GM23338 (cell line): ENCODE measurements around the gene PNPLA7. TPM values are rescaled to one million over a fixed set of nuclear protein-coding genes. Genes with fewer than 3 reads are reported as not detected.

Source experiments
- ATAC-seq: fragments of 200-7000 bp; cut with Tn5 transposase; 3 replicates; pipeline ENCODE4 v1.9.1; 2020
- DNase-seq: peaks from one replicate; pipeline ENCODE4 v3.0.0-alpha.2; 2015; ENCODE audit warnings: low spot score
- H2AFZ ChIP-seq: fragments of 200-600 bp; sonication (generic); 2 replicates; pipeline ENCODE4 v1.8.0; 2016; ENCODE audit warnings: antibody characterized with exemption, mild to moderate bottlenecking, moderate library complexity
- H3F3A ChIP-seq: fragments of 200-600 bp; sonication (generic); replicated peaks from 2 replicates; pipeline ENCODE4 v1.8.0; 2017; ENCODE audit warnings: antibody characterized with exemption, mixed run types, low read depth
- H3K27ac ChIP-seq: fragments of 200-600 bp; sonication (generic); 2 replicates; pipeline ENCODE4 v1.6.1; 2016; ENCODE audit warnings: low read depth
- H3K27me3 ChIP-seq: fragments of 200-600 bp; sonication (generic); 2 replicates; pipeline ENCODE4 v1.8.0; 2016; ENCODE audit warnings: mild to moderate bottlenecking, mixed run types, moderate library complexity; ENCODE audit not compliant: insufficient read depth
- H3K36me3 ChIP-seq: fragments of 200-600 bp; sonication (generic); 2 replicates; pipeline ENCODE4 v1.8.0; 2016; ENCODE audit warnings: mild to moderate bottlenecking; ENCODE audit not compliant: insufficient read depth
- H3K4me1 ChIP-seq: fragments of 200-600 bp; sonication (generic); 2 replicates; pipeline ENCODE4 v1.8.0; 2016; ENCODE audit warnings: mild to moderate bottlenecking, moderate library complexity; ENCODE audit not compliant: insufficient read depth
- H3K4me2 ChIP-seq: fragments of 200-600 bp; sonication (generic); 2 replicates; pipeline ENCODE4 v1.7.1; 2017; ENCODE audit warnings: mixed run types
- H3K4me3 ChIP-seq: fragments of 200-600 bp; sonication (generic); 2 replicates; pipeline ENCODE4 v1.6.1; 2016; ENCODE audit warnings: mixed run types
- H3K79me2 ChIP-seq: fragments of 200-600 bp; sonication (generic); replicated peaks from 2 replicates; pipeline ENCODE4 v1.8.0; 2017; ENCODE audit warnings: mild to moderate bottlenecking; ENCODE audit not compliant: insufficient read depth
- H3K9me2 ChIP-seq: fragments of 200-600 bp; sonication (generic); 2 replicates; pipeline ENCODE4 v1.8.0; 2017; ENCODE audit not compliant: insufficient read depth
- H4K20me1 ChIP-seq: fragments of 200-600 bp; sonication (generic); replicated peaks from 2 replicates; pipeline ENCODE4 v1.8.0; 2017; ENCODE audit warnings: mild to moderate bottlenecking; ENCODE audit not compliant: insufficient read depth
- H3K27ac Mint-ChIP-seq: 2 replicates; pipeline ENCODE4 v1.8.0; 2020; ENCODE audit warnings: inconsistent platforms, mild to moderate bottlenecking, moderate library complexity, mixed read lengths
- H3K27me3 Mint-ChIP-seq: 3 replicates; pipeline ENCODE4 v1.8.0; 2022; ENCODE audit warnings: low read depth, mild to moderate bottlenecking, moderate library complexity, mixed read lengths, inconsistent platforms; ENCODE audit not compliant: insufficient read depth, poor library complexity
- H3K36me3 Mint-ChIP-seq: 3 replicates; pipeline ENCODE4 v1.8.0; 2021; ENCODE audit warnings: low read depth, mild to moderate bottlenecking, inconsistent platforms, moderate library complexity, mixed read lengths
- H3K4me1 Mint-ChIP-seq: 3 replicates; pipeline ENCODE4 v1.8.0; 2020; ENCODE audit warnings: mild to moderate bottlenecking, inconsistent platforms, mixed read lengths
- H3K4me3 Mint-ChIP-seq: 3 replicates; pipeline ENCODE4 v1.8.0; 2021; ENCODE audit warnings: moderate library complexity, mild to moderate bottlenecking, inconsistent platforms, mixed read lengths
- H3K9me3 Mint-ChIP-seq: 3 replicates; pipeline ENCODE4 v1.8.0; 2020; ENCODE audit warnings: moderate library complexity, mild to moderate bottlenecking, inconsistent platforms, mixed read lengths
- CREB1 ChIP-seq: fragments of 250-450 bp; sonication (Bioruptor Pico); IDR thresholded peaks from 2 replicates; pipeline ENCODE4 v1.5.0; 2020; ENCODE audit warnings: low read depth, mild to moderate bottlenecking, moderate library complexity
- CTCF ChIP-seq, 2 experiments: fragments of 200-600 bp in 1 of 2; sonication (generic) in 1 of 2; conservative IDR thresholded peaks; 2 replicates each; pipeline versions ENCODE4 v1.5.1 to v1.6.1; 2016 to 2017; ENCODE audit warnings: antibody characterized with exemption in 2 of 2, low read depth in 2 of 2, mild to moderate bottlenecking in 2 of 2, moderate library complexity in 1 of 2
- ETS1 ChIP-seq: IDR thresholded peaks from 2 replicates; pipeline ENCODE4 v1.6.1; 2016; ENCODE audit warnings: antibody characterized with exemption
- EZH2 ChIP-seq: fragments of 200-600 bp; sonication (generic); IDR thresholded peaks from one replicate; pipeline ENCODE4 v1.8.0; 2017; ENCODE audit warnings: antibody characterized with exemption, mild to moderate bottlenecking, low read depth; ENCODE audit not compliant: unreplicated experiment
- EZH2phosphoT487 ChIP-seq: fragments of 200-600 bp; sonication (generic); IDR thresholded peaks from one replicate; pipeline ENCODE4 v1.8.1; 2018; ENCODE audit warnings: antibody characterized with exemption; ENCODE audit not compliant: unreplicated experiment
- JUNB ChIP-seq: IDR thresholded peaks from one replicate; pipeline ENCODE4 v1.6.1; 2016; ENCODE audit warnings: antibody characterized with exemption; ENCODE audit not compliant: unreplicated experiment
- NANOG ChIP-seq: IDR thresholded peaks from 2 replicates; pipeline ENCODE4 v1.6.1; 2016; ENCODE audit warnings: antibody characterized with exemption, borderline replicate concordance
- POLR2AphosphoS5 ChIP-seq: IDR thresholded peaks from 2 replicates; pipeline ENCODE4 v1.6.1; 2016; ENCODE audit warnings: antibody characterized with exemption, low read depth
- REST ChIP-seq: IDR thresholded peaks from one replicate; pipeline ENCODE4 v1.6.1; 2018; ENCODE audit warnings: antibody characterized with exemption; ENCODE audit not compliant: unreplicated experiment
- STAT1 ChIP-seq: IDR thresholded peaks from one replicate; pipeline ENCODE4 v1.6.1; 2016; ENCODE audit warnings: antibody characterized with exemption; ENCODE audit not compliant: unreplicated experiment
- ZNF114 ChIP-seq: fragments of 250-450 bp; sonication (Bioruptor Pico); IDR thresholded peaks from 2 replicates; pipeline ENCODE4 v1.5.0; 2020; ENCODE audit warnings: mild to moderate bottlenecking, moderate library complexity
- ZNF331 ChIP-seq: fragments of 250-450 bp; sonication (Bioruptor Pico); IDR thresholded peaks from 2 replicates; pipeline ENCODE4 v1.5.0; 2020; ENCODE audit warnings: low read depth, mild to moderate bottlenecking, moderate library complexity
- ZNF462 ChIP-seq: fragments of 250-450 bp; sonication (Bioruptor Pico); IDR thresholded peaks from 2 replicates; pipeline ENCODE4 v1.5.0; 2020; ENCODE audit warnings: mild to moderate bottlenecking, moderate library complexity
- polyA plus RNA-seq: library from polyadenylated mRNA; unstranded; fragments of >200 nt; fragmentation: Nextera tagmentation; extraction: Ambion mirVana; gene quantifications from 2 replicates; pipeline ENCODE4 v1.2.1, GENCODE V29; 2016
- total RNA-seq: library from RNA; depleted of rRNA; stranded (reverse); fragments of >200 nt; shearing (Covaris generic); gene quantifications from 2 replicates; pipeline ENCODE4 v1.2.3, GENCODE V29; 2014

The PNPLA7 gene
- total and polyA plus RNA-seq, 2 experiments from 2014 or later, result 0.45 to 0.80 TPM

GRCh38 chr9:137514691-137515337, 35.4 kb downstream of the PNPLA7 start:
- DNase-seq, result no peak

More at GRCh38 chr9:137514691-137515337, 35.4 kb downstream of the PNPLA7 start:
- H3K27ac Mint-ChIP-seq, result no peak overlapping the region
- Histone ChIP-seq H3K4me3 (no peak overlapping the region), H3K27ac (no peak overlapping the region), H3K4me2 (no peak overlapping the region), H4K20me1 (no peaks in the 10 kb centered on the region), H3F3A (no peaks in the 10 kb centered on the region), H3K4me1 (no peaks in the 10 kb centered on the region), H3K9me2 (no peaks in the 10 kb centered on the region), H3K27me3 (no peaks in the 10 kb centered on the region), H3K36me3 (no peaks in the 10 kb centered on the region), H2AFZ (no peak overlapping the region), H3K79me2 (no peaks in the 10 kb centered on the region)
- H3K4me1 Mint-ChIP-seq, result peaks cover 2% of the 10 kb centered on the region; the same call in 1 of the 3 replicates
- ATAC-seq, result peak; percentile 30; the same call in 2 of the 3 replicates
- no peak for TF ChIP-seq CREB1 (CRISPR knock-in tag)
- TF ChIP-seq CTCF (conservative IDR thresholded peaks at IDR 0.05; ENCODE audit: low read depth in 2 of 2), result no peak
- TF ChIP-seq ZNF114 (CRISPR knock-in tag), result no peak
- no peak for TF ChIP-seq EZH2phosphoT487
- no peak for TF ChIP-seq JUNB
- no peak for TF ChIP-seq ETS1
- no peak for TF ChIP-seq ZNF462 (CRISPR knock-in tag)
- TF ChIP-seq STAT1, result no peak
- no peak for TF ChIP-seq NANOG
- TF ChIP-seq REST, result no peak
- TF ChIP-seq POLR2AphosphoS5, result no peak
- no peak for TF ChIP-seq ZNF331 (CRISPR knock-in tag)
- no peak for TF ChIP-seq EZH2
- peaks cover 14% of the 10 kb centered on the region for H3K27me3 Mint-ChIP-seq
- H3K36me3 Mint-ChIP-seq, result peaks cover 10% of the 10 kb centered on the region; the same call in 2 of the 3 replicates
- H3K9me3 Mint-ChIP-seq, result peaks cover 24% of the 10 kb centered on the region
- H3K4me3 Mint-ChIP-seq, result no peak overlapping the region
